Peyer's patch (tissue), 4 donors: ENCODE measurements around the gene MACROD2.

ENCODE experiments used
- POLR2A ChIP-seq, 2 donors: fragments of 450-650 bp; IDR thresholded peaks; one replicate each; pipeline ENCODE4 v1.5.1; 2017; ENCODE audit warnings: antibody characterized with exemption in 2 of 2, mild to moderate bottlenecking in 2 of 2, moderate library complexity in 2 of 2
- TF ChIP-seq, protein P1 (sequence below), 6 experiments: fragments of 450-650 bp in 4 of 6; fragments of 200-600 bp in 2 of 6; sonication (generic) in 1 of 6; IDR thresholded peaks; one replicate each; pipeline ENCODE4 v1.5.1; 2017 to 2019; ENCODE audit warnings: antibody characterized with exemption in 6 of 6, mild to moderate bottlenecking in 3 of 6, moderate library complexity in 1 of 6

DNA sequence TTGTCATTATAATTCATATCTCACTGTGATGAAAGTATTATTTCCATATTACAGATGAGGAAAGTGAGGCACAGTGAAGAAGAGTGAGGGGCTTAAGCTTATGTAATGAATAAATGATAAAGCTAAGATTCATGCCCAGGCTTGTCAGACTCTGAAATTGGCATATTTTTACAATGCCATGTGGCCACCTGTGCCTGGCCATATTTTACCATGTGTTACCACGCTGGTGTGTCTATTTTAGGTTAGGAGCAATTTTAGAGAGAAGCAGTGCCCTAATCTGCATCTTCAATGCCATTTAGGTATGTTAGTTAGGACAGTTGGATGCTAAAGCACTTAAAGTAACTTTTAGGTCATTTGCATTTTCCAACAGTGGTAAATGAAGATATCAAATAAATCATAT is 530.1 kb downstream of the MACROD2 start:
- TF ChIP-seq, protein P1, sequence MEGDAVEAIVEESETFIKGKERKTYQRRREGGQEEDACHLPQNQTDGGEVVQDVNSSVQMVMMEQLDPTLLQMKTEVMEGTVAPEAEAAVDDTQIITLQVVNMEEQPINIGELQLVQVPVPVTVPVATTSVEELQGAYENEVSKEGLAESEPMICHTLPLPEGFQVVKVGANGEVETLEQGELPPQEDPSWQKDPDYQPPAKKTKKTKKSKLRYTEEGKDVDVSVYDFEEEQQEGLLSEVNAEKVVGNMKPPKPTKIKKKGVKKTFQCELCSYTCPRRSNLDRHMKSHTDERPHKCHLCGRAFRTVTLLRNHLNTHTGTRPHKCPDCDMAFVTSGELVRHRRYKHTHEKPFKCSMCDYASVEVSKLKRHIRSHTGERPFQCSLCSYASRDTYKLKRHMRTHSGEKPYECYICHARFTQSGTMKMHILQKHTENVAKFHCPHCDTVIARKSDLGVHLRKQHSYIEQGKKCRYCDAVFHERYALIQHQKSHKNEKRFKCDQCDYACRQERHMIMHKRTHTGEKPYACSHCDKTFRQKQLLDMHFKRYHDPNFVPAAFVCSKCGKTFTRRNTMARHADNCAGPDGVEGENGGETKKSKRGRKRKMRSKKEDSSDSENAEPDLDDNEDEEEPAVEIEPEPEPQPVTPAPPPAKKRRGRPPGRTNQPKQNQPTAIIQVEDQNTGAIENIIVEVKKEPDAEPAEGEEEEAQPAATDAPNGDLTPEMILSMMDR (IDR thresholded peaks at IDR 0.05) = no peak
- no peak for TF ChIP-seq POLR2A (IDR thresholded peaks at IDR 0.05)
